Fibroblast of upper back skin (primary cell): ENCODE data around the gene C1orf159.

ENCODE experiments used
- DNase-seq: peaks from one replicate; pipeline ENCODE4 v3.0.0-alpha.2; 2013

C1orf159 gene

GRCh38 chr1:1130206-1131120, 14.6 kb upstream of the C1orf159 start:
- no peak for DNase-seq

- DNase-seq = no peak
Observed at GRCh38 chr1:1129381-1129821, 13.5 kb upstream of the C1orf159 start.

DNA sequence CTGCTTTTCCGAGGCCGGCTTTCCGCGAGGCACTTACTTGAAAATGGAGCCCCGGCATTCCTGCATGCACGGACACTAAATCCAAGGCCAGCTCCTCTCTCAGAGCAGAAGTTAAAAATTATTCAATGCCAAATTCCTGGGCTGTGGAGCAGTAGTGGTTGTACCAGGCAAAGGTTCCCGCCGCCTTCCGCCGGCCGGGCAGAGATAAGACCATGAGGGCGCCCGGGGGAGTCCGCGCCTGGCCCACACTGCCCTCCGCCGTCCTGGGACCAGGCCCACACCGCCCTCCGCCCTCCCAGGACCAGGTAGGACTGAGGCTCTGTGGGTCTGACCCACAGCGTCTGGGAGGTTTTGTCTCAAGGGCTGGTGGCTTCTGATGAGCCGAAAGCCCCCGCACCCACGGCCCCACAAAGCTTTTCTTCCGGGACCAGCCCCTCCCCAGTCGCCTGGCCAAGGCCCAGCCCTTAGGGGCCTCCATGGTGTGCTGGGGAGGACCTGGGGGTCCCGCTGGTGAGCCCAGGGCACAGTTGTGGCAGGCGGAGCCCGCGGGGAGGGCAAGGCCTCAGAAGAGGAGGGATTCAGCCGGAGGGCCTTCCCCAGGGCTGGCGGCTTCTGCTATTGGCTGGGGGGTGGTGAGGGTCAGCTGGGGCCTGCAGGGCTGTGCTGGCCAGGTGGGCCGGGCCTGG, 12.7 kb upstream of the C1orf159 start:
- DNase-seq = no peak

- no peak for DNase-seq
Observed at GRCh38 chr1:1127551-1128451, 11.9 kb upstream of the C1orf159 start.

GRCh38 chr1:1125945-1126344, 10.1 kb upstream of the C1orf159 start:
- DNase-seq = no peak

DNA sequence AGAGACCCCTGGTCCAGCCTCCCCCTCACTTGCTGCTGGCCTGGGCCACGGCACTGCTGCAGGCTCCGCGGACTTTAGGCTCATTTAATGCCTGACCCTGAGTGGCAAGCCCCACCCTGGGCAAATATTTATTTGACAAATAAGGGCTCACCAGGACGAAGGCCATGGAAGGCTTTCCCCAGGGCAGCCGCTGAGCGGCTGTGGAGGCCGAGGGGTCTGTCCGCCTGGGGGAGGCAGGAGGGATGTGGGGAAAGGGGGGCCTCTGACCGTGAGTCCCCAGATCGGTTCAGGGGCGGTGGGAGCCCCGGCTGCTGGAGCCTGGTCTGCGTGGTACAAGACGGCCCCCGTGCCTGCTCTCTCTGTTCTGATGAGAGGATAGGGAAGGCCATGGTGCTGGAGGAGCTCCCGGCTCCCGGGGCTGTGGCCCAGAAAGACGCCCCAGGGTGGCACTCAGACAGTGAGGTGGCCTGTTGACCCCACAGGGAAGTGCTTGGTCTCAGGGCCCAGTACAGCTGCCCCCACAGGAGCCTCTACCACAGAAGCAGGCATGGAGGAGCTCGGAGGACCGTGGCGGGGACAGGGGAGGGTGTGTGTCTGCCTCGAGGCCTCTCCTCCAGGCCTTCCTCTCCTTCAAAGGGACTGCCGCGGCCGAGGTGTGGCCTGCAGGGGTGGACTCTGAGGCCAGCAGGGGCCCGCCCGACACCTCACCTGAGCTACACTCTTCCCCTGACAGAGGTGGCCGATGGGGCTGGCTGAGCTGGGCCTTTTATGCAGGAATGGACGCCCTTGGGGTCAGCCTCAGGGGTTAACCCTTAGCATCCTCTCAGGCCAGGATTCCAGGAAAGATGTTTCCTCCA, 9.1 kb upstream of the C1orf159 start:
- DNase-seq = no peak

GRCh38 chr1:1124508-1124785, 8.6 kb upstream of the C1orf159 start:
- no peak for DNase-seq

GRCh38 chr1:1123581-1124507, 8.0 kb upstream of the C1orf159 start:
- peak; percentile 25 for DNase-seq

DNA sequence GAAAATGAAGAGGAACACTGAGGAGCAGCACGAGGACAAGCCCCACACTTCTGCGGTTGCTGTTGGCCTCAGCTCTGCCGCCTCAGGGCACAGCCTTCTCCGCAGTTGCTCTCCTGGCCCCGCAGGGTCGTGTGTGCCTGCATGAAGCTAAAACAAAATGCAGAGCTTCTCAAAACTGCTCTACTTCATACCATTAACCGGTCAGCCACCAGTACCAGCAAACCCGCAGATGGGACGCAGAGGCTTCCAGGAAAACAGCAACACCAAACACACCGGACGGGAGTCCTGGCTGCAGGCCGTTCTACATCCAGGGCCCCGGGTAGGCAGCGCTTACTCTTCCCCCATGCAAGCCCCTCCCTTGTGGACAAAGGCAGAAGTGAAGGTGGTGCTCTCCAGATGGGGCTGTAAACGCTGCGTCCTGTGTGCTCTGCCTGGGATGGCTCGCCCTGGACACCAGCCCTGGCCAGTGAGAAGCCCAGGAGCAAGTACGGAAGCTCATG, 7.1 kb upstream of the C1orf159 start:
- DNase-seq = no peak

- DNase-seq = peak; percentile 64
Observed at GRCh38 chr1:1122078-1122811, 6.4 kb upstream of the C1orf159 start.

- no peak for DNase-seq
Observed at GRCh38 chr1:1121611-1122077, 5.8 kb upstream of the C1orf159 start.

DNA sequence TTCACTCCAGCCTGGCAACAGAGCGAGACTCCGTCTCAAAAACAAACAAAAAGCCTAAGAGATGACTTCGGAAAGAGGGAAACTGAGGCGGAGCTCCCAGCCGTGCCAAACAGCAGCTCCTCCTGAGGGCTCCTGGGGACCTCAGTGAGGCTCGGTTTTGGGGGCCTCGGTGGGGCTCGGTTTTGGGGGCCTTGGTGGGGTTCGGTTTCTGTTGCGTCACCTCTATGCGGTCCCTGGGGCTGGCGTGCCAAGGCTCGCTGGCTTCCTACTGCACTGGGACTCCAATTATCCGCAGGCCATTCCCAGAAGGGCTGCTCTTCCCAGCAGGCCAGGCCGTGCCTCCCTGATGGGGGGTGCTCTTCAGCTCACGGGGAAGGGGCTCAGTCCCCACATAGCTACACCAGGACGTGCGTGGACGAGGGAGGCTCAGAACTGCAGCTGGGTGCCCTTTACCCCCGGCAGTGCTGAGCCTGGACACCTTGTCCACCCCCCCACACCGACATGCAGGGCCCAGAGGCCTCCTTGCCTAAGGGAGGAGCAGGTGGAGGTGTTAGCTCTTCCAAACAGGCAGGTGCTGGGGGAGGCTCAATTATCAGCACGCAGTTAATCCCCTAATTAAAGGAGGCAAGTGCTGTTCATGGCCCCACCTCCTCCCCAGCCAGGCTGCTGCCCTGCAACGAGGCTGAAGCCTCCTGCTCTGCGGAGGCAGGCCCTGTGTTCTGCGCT, 5.1 kb upstream of the C1orf159 start:
- DNase-seq = no peak

GRCh38 chr1:1120096-1120495, 4.2 kb upstream of the C1orf159 start:
- no peak for DNase-seq

GRCh38 chr1:1119272-1119890, 3.5 kb upstream of the C1orf159 start:
- no peak for DNase-seq

GRCh38 chr1:1118876-1119220, 3.0 kb upstream of the C1orf159 start:
- DNase-seq = no peak

GRCh38 chr1:1118011-1118875, 2.4 kb upstream of the C1orf159 start:
- DNase-seq = no peak

DNA sequence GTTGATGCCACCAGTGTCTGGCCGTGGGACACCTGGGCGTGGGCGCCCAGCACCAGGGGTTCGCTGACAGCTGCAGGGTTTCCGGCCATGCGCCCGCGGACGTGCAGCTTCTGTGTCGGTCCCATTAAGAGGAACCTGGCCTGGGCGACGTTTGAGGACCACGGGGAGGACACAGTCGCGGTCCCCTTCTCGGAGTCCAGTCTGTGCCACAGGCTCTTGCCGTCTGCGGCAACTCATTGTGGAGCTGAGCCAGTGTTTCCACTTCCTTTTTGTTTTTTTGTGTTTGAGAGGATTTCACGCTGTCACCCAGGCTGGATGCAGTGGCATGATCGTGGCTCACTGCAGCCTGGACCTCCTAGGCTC, 1.6 kb upstream of the C1orf159 start:
- DNase-seq = no peak
